SK-N-SH (cell line): ENCODE results near the gene CTBP2. TPM values are rescaled to one million over a fixed set of nuclear protein-coding genes. Genes with fewer than 3 reads are reported as not detected.

ENCODE experiments used
- CTCF ChIA-PET: fragments of 300-600, 350-600 bp; formaldehyde crosslinking; extraction: SDS; loops from one replicate; lab custom pipeline; 2021; lab: Yijun Ruan, JAX
- POLR2A ChIA-PET: fragments of 350-600 bp; sonication (Branson Sonifier 250); formaldehyde crosslinking; extraction: SDS; loops from one replicate; lab custom pipeline; 2020; ENCODE audit warnings: antibody characterized with exemption, inconsistent platforms; lab: Yijun Ruan, JAX
- DNase-seq: peaks from one replicate; pipeline ENCODE4 v3.0.0; 2012
- H2AFZ ChIP-seq: fragments of 200-600 bp; sonication (generic); 2 replicates; pipeline ENCODE4 v1.8.1; 2016; ENCODE audit warnings: antibody characterized with exemption, mild to moderate bottlenecking, low read depth
- H3F3A ChIP-seq: fragments of 200-600 bp; sonication (generic); replicated peaks from 2 replicates; pipeline ENCODE3; 2016; ENCODE audit warnings: antibody characterized with exemption, mild to moderate bottlenecking; ENCODE audit not compliant: insufficient read depth
- H3K27ac ChIP-seq, 2 experiments: fragments of 200-500 bp in 1 of 2; fragments of 200-600 bp in 1 of 2; sonication (Bioruptor generic) in 1 of 2; sonication (generic), shearing (Covaris generic) in 1 of 2; 2 replicates each; pipeline versions ENCODE4 v1.5.1 to v1.6.1; 2014 to 2016; ENCODE audit warnings: low read depth in 2 of 2, inconsistent platforms in 1 of 2, low read length in 1 of 2, mild to moderate bottlenecking in 1 of 2, mixed read lengths in 1 of 2
- H3K27me3 ChIP-seq: fragments of 200-600 bp; sonication (generic), shearing (Covaris generic); 2 replicates; pipeline ENCODE4 v1.6.1; 2016; ENCODE audit warnings: mixed run types; ENCODE audit not compliant: insufficient read depth
- H3K36me3 ChIP-seq, 2 experiments: fragments of 200-500 bp in 1 of 2; fragments of 200-600 bp in 1 of 2; sonication (Bioruptor generic) in 1 of 2; sonication (generic) in 1 of 2; replicated peaks in 1 of 2; 2 replicates each; pipeline versions ENCODE3 to v1.5.1; 2014 to 2016; ENCODE audit warnings: low read length in 1 of 2, mild to moderate bottlenecking in 1 of 2; ENCODE audit not compliant: insufficient read depth in 2 of 2, control insufficient read depth in 1 of 2
- H3K4me1 ChIP-seq, 2 experiments: fragments of 200-500 bp in 1 of 2; fragments of 200-600 bp in 1 of 2; sonication (Bioruptor generic) in 1 of 2; sonication (generic), shearing (Covaris generic) in 1 of 2; 2 replicates each; pipeline versions ENCODE4 v1.5.1 to v1.6.1; 2014 to 2016; ENCODE audit warnings: low read depth in 1 of 2, low read length in 1 of 2, mixed run types in 1 of 2; ENCODE audit not compliant: insufficient read depth in 2 of 2, control insufficient read depth in 1 of 2
- H3K4me2 ChIP-seq: fragments of 200-600 bp; sonication (generic), shearing (Covaris generic); 2 replicates; pipeline ENCODE4 v1.6.1; 2017; ENCODE audit warnings: mixed run types
- H3K4me3 ChIP-seq, 2 experiments: fragments of 200-500 bp in 1 of 2; fragments of 200-600 bp in 1 of 2; sonication (Bioruptor generic) in 1 of 2; sonication (generic), shearing (Covaris generic) in 1 of 2; 2 replicates each; pipeline versions ENCODE4 v1.5.1 to v1.8.1; 2014 to 2016; ENCODE audit warnings: low read depth in 2 of 2, inconsistent platforms in 1 of 2, low read length in 1 of 2, mild to moderate bottlenecking in 1 of 2, mixed read lengths in 1 of 2, moderate library complexity in 1 of 2
- H3K79me2 ChIP-seq: fragments of 200-600 bp; sonication (generic); 2 replicates; pipeline ENCODE4 v1.8.1; 2017; ENCODE audit warnings: mild to moderate bottlenecking; ENCODE audit not compliant: insufficient read depth
- H3K9ac ChIP-seq: fragments of 200-600 bp; sonication (generic); 2 replicates; pipeline ENCODE4 v1.6.1; 2017; ENCODE audit warnings: mixed run types
- H3K9me2 ChIP-seq: fragments of 200-600 bp; sonication (generic); 2 replicates; pipeline ENCODE4 v1.6.1; 2017; ENCODE audit warnings: mixed run types
- H3K9me3 ChIP-seq: fragments of 200-600 bp; sonication (generic); 2 replicates; pipeline ENCODE4 v1.6.1; 2017; ENCODE audit warnings: mixed run types, mild to moderate bottlenecking, moderate library complexity
- H4K20me1 ChIP-seq: fragments of 200-600 bp; sonication (generic); 2 replicates; pipeline ENCODE4 v1.6.1; 2017; ENCODE audit warnings: mild to moderate bottlenecking, mixed run types; ENCODE audit not compliant: insufficient read depth
- ELF1 ChIP-seq: IDR thresholded peaks from 2 replicates; pipeline ENCODE4 v1.4.0; 2012
- EZH2phosphoT487 ChIP-seq: fragments of 200-600 bp; sonication (generic); IDR thresholded peaks from 2 replicates; pipeline ENCODE4 v1.6.1; 2017; ENCODE audit warnings: low read depth, mixed run types, mild to moderate bottlenecking, antibody characterized with exemption, moderate library complexity, borderline replicate concordance
- FOSL2 ChIP-seq: IDR thresholded peaks from 2 replicates; pipeline ENCODE4 v1.4.0; 2012; ENCODE audit warnings: low read depth, mild to moderate bottlenecking, moderate library complexity, borderline replicate concordance
- FOXJ3 ChIP-seq: sonication (generic); formaldehyde crosslinking; IDR thresholded peaks from 2 replicates; pipeline ENCODE4 v1.5.1; 2020; ENCODE audit warnings: mild to moderate bottlenecking, missing genetic modification reagents
- FOXM1 ChIP-seq: IDR thresholded peaks from 2 replicates; pipeline ENCODE4 v1.4.0; 2012; ENCODE audit warnings: low read depth, mild to moderate bottlenecking
- IRF3 ChIP-seq: fragments of 150-350 bp; IDR thresholded peaks from 2 replicates; pipeline ENCODE4 v1.6.1; 2016; ENCODE audit warnings: mild to moderate bottlenecking, low read depth, low read length
- JUND ChIP-seq: IDR thresholded peaks from 2 replicates; pipeline ENCODE4 v1.4.0; 2012
- MAX ChIP-seq: IDR thresholded peaks from 2 replicates; pipeline ENCODE4 v1.4.0; 2012; ENCODE audit warnings: low read depth
- MEF2A ChIP-seq: IDR thresholded peaks from 2 replicates; pipeline ENCODE4 v1.4.0; 2012; ENCODE audit warnings: low read depth, borderline replicate concordance
- NFIC ChIP-seq: IDR thresholded peaks from 2 replicates; pipeline ENCODE4 v1.4.0; 2012; ENCODE audit warnings: borderline replicate concordance
- NRF1 ChIP-seq: IDR thresholded peaks from 2 replicates; pipeline ENCODE4 v1.6.1; 2012; ENCODE audit warnings: low read depth, mild to moderate bottlenecking, low read length
- RCOR1 ChIP-seq: fragments of 150-350 bp; IDR thresholded peaks from 2 replicates; pipeline ENCODE4 v1.6.1; 2017; ENCODE audit warnings: antibody characterized with exemption, low read length
- SMC3 ChIP-seq: IDR thresholded peaks from 2 replicates; pipeline ENCODE4 v1.6.1; 2012; ENCODE audit warnings: low read depth, low read length, improper control_type of control experiment
- TAF1 ChIP-seq: IDR thresholded peaks from 2 replicates; pipeline ENCODE4 v1.6.1; 2012; ENCODE audit warnings: low read depth, mild to moderate bottlenecking, low read length, moderate library complexity, borderline replicate concordance
- USF1 ChIP-seq: IDR thresholded peaks from 2 replicates; pipeline ENCODE4 v1.4.0; 2012; ENCODE audit warnings: low read depth, borderline replicate concordance
- USF2 ChIP-seq: fragments of 150-350 bp; IDR thresholded peaks from 2 replicates; pipeline ENCODE4 v1.6.1; 2017; ENCODE audit warnings: antibody characterized with exemption, low read length, low read depth, borderline replicate concordance
- YY1 ChIP-seq: IDR thresholded peaks from 2 replicates; pipeline ENCODE4 v1.4.0; 2012; ENCODE audit warnings: low read depth, mild to moderate bottlenecking
- WGBS: methylation state at CpG from one replicate; pipeline ENCODE4 v1.1.6; 2017; ENCODE audit warnings: low lambda C conversion rate; 5-methylcytosine and 5-hydroxymethylcytosine counted together
- polyA plus RNA-seq, 3 experiments: library from polyadenylated mRNA; depleted of rRNA; stranded (reverse); fragments of >200 nt; gene quantifications; 2 replicates each; pipeline ENCODE4 v1.2.3, GENCODE V29; 2012

The CTBP2 gene
- polyA plus RNA-seq, 1 of the 3 experiments (the other 2 are of a cell fraction): 69.7 TPM

DNA sequence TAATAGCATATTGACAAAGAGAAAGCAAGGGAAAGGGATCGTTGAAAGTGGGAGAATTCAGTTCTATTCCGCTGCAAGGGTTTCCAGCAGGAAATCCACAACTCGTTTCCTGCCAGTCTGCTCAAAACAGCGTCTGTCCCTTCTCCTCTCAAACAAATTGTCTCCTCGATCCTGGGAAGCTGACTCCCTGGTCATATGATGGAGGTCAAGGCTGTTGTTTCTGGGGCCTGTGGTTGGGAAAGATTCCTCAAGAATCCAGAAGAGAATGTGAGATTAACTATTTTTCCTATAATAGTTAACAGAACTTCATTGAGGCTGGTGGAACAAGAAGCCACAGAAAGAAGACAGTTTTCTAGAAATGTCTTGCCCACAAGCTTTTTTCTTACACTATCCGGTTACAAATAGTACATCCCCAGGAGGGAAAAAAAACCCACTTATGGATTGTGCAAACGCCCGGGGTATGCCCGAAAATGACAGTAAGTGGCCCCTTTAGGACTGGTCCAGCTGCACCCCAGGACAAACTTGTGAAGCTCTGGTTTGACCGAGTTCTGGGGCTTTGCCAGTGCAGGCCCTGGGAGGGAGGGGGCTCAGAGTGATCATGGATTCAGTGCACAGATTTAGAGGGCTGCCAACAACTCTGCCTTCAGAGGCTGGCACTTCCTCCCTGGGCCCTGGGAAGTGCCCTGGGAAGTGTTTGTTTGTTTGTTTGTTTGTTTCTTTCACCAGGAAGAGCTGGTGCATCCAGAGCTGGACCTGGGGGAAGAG is 49.4 kb upstream of the CTBP2 start:
- Histone ChIP-seq H3K9ac (no peak overlapping the region), H3K4me1 (no peaks in the 10 kb centered on the region; a peak in 1 of 4 replicates), H3K27me3 (no peaks in the 10 kb centered on the region; the same call in 1 of the 2 replicates), H3K79me2 (no peaks in the 10 kb centered on the region), H3K27ac (no peak overlapping the region), H4K20me1 (no peaks in the 10 kb centered on the region), H3K4me2 (no peak overlapping the region), H3K36me3 (no peaks in the 10 kb centered on the region), H2AFZ (no peak overlapping the region), H3K9me2 (no peaks in the 10 kb centered on the region), H3K9me3 (no peaks in the 10 kb centered on the region), H3K4me3 (no peak overlapping the region), H3F3A (no peaks in the 10 kb centered on the region)
- POLR2A ChIA-PET: no interaction called here
- CTCF ChIA-PET: interaction anchor here (1.0 kb wide), 1 partner anchor 40 kb away, joined by 3 read pairs; no protein-coding TSS in a partner anchor
- WGBS: 61% methylated on average over 10 of the region's 10 CpGs
- no peak for TF ChIP-seq MEF2A
- no peak for TF ChIP-seq NRF1
- no peak for TF ChIP-seq USF2
- TF ChIP-seq EZH2phosphoT487: no peak
- no peak for TF ChIP-seq FOXM1
- no peak for TF ChIP-seq ELF1
- TF ChIP-seq USF1: no peak
- no peak for TF ChIP-seq FOSL2
- no peak for TF ChIP-seq SMC3
- no peak for TF ChIP-seq NFIC
- no peak for DNase-seq

- Histone ChIP-seq H3F3A (no peaks in the 10 kb centered on the region), H3K4me1 (peaks cover 0 to 5% of the 10 kb centered on the region in 2 experiments; a peak in 1 of 4 replicates), H3K9me3 (no peaks in the 10 kb centered on the region), H3K27ac (no peak overlapping the region), H3K4me2 (no peak overlapping the region), H3K4me3 (no peak overlapping the region), H3K27me3 (no peaks in the 10 kb centered on the region; the same call in 1 of the 2 replicates), H3K79me2 (no peaks in the 10 kb centered on the region), H2AFZ (no peak overlapping the region), H3K9ac (no peak overlapping the region), H3K36me3 (no peaks in the 10 kb centered on the region), H3K9me2 (no peaks in the 10 kb centered on the region), H4K20me1 (no peaks in the 10 kb centered on the region)
- no peak for DNase-seq
- ChIA-PET CTCF (interaction anchor here (1.0 kb wide), 1 partner anchor 39 kb away, joined by 3 read pairs; no protein-coding TSS in a partner anchor), POLR2A (no interaction called here)
- no peak for TF ChIP-seq TAF1
- TF ChIP-seq FOXJ3 (CRISPR knock-in tag): no peak
- TF ChIP-seq IRF3: no peak
- no peak for TF ChIP-seq USF2
- no peak for TF ChIP-seq NRF1
- no peak for TF ChIP-seq MAX
- no peak for TF ChIP-seq YY1
- TF ChIP-seq ELF1: no peak
- no peak for TF ChIP-seq JUND
- TF ChIP-seq FOSL2: no peak
- TF ChIP-seq RCOR1: no peak
- no peak for TF ChIP-seq SMC3
- WGBS: 66% methylated on average over 16 of the region's 23 CpGs
Measured at GRCh38 chr10:125208854-125209565, 48.6 kb upstream of the CTBP2 start.
